CD4-positive, alpha-beta T cell treated with Interferon alpha-2 for 1 hour (primary cell): ENCODE results near the gene CLIC1.
A peak's percentile ranks its signal among the peaks of the same experiment; 100 is the strongest.

ENCODE experiments used
- DNase-seq, 2 donors: peaks; one replicate each; pipeline ENCODE4 v3.0.0-alpha.2; 2020 to 2022

Gene CLIC1

DNA sequence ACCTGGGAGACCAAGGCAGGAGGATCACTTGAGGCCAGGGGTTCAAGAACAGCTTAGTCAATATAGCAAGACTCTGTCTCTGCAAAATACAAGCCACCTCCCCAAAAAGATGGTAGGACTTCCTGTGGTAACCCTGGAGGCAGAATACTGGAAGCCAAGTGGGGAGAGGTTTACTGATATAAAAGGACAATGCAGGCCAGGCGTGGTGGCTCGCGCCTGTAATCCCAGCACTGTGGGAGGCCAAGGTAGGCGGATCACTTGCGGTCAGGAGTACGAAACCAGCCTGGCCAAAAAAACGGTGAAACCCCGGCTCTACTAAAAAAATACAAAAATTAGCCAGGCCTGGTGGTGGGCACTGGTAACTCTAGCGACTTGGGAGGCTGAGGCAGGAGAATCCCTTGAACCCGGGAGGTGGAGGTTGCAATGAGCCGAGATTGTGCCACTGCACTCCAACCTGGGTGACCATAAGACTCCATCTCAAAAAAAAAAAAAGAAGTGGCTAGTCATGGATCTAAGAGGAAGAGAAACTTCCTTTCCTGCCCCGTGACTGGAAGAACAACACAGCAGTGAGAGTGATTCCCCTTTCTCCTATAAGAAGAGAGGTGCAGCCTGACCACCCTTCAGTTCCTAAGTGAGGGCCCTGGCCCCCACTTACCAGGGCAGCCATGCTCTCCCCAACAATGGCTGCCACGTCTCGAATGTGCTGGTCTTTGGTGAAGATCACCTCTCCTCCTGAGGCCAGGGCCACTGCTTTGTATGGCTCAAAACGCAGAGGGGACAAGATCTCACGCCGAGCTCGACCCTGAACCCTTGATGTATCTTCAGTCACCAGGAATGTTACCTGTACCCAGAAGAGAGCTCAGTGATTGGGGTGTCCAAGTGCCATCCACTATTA lies 32.3 kb upstream of the CLIC1 start:
- no peak for DNase-seq

DNA sequence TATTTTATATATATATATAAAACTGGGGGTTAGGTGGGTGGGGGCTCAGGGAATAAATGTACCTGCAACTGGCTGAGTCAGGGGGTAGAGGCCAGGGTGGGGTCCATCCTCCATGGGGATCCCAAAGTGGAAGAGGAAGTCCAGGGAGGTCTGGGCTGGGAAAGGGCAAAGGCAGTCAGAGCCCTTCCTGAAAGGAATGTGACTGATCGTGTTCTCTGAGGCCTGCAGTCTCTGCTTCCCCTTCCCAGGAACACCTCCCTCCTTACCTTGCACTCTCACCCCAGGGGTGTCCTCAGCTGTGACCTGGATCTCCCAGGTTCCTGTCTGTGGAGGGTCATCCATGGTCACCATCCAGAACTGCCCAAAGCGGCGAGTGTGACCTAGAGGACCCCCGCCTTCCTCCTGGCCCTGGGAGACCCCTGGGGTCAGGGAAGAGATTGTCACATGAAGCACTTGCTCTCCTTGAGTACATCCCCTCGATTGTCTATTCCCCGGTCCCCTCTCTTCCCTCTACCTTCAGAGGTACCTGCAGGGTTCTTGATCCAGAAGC lies 30.8 kb upstream of the CLIC1 start:
- no peak for DNase-seq

DNA sequence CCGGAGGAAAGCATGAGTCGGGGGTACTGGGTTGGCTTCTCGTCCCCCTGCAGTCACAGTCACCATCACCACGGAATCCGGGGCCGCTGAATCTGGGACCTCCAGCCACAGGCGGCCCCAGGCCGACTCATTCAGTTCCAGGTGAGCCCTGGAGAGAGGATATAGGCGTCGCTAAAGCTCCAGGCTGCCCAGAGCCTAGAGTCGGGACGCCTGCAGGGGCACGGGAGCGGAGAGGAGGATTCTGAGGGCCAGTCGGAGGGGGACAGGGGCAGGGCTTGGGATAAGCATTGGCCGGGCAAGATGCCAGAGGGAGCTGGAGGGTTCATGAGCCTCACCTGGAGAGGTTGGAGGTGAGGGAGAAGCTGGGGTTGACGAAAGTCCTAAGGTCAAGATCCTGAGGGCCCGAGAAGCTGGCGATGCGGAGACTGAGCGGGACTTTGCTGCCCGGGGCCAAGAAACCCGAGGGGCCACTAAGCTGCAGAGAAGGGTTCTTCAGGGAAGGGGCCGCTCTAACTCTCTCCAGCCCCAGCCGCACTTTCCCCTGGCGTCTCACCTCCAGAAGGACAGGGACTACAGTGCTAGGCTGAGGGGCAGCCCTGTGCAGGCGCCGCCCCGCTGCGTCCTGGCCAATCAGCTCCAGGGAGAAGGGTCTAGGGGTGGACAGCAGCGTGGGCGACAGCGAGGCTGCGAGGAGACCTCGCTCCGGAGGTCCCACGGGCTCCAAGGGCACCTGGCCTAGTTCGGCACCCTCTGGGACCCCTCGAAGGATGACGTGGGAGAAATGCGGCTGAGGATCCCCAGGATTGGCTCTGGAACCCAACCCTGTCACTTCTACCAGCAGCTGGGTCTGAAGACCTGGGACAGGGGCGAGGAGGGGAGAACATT lies 29.8 kb upstream of the CLIC1 start:
- no peak for DNase-seq

DNA sequence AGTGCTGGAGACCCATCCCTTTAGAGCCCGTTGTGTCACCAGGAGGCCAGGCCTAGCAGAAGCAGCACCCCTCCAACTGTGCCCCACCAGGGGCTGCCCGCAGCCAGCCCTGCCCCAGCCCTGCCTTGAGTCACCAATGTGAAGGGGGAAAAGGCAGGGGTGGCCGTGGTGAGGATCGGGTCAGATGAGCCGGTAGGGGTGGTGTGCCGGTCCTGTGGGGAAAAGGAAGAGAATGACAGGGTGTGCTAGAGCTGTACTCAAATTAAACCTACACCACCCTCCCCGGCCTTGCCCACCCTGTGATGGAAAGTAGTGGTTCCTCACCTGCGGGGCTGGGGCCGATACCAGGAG lies 29.2 kb upstream of the CLIC1 start:
- no peak for DNase-seq

DNA sequence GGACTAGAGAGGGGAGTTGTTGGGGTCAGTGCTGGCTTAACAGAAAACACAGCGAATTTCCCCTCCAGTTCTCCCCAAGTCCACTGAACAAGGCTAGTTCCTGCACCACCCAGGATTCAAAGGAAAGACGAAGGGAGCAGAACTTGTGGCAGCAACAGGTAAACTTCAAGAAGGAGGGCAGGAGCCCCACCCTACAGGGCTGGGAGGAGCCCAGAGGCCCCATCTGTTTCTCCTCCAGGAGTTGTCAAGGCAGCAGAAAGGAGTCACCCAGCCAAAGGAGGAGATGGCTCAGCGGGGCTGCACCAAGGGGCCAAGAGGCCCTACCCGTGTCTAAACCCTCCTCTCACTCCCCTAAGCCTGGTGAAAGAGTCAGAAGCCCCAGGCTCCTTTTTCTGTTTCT lies 27.9 kb upstream of the CLIC1 start:
- no peak for DNase-seq

DNA sequence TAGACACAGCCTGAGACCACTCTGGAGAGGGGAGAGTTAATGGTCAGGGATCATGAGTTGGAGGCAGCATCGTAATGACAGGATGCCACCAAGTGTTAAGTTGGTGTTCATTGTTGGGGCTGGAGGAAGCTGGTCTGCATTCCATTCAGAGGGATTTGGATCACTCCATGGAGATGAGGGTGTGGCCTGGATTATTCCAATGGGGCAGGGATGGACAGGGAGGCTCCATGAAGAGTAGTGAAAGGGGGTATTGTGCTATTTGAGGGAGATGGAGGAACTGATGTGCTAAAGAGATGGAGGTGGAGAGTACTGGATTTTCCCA lies 27.2 kb upstream of the CLIC1 start:
- DNase-seq = no peak

DNA sequence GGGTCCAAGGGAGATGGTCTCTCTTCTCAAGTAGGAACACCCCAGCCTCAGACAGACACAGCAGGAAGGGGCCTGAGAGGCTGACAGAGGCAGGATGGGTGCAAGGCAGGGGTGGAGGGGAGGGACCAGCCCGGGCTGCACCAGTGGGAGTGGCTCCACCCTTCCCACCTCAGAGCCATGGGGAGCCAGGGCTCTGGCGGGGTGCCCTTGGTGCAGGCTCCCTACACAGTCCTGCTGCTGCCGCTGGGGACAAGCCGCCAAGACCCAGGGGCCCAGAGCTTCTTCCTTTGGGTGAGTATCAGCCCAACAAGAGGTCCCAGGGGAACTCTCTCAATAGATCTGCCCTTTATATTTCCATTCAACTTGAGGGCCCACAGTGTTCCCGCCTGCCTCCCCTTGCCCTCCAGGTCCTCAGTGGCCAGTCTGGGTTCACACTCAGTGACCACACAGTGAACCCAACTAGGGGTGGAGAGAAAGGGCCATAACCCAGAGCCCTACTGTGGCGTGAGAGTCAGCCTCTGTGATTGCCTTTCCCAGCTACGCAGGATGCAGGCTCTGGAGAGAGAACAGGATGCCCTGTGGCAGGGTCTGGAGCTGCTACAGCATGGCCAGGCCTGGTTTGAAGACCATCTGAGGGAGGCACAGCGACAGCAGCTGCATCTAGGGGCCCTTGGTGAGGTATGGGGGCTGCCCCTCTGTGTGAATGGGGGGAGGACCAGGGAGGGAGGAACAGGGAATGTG lies 26.7 kb upstream of the CLIC1 start:
- no peak for DNase-seq

DNA sequence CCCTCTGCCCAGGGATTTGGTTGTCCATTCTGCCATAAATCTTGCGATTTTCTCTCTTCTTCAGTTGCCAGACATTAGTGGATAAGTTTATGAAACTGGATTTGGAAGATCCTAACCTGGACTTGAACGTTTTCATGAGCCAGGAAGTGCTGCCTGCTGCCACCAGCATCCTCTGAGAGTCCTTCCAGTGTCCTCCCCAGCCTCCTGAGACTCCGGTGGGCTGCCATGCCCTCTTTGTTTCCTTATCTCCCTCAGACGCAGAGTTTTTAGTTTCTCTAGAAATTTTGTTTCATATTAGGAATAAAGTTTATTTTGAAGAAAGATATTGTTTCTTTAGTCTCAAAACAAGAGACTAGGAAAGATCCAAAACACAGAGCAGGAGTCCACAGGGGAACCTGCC lies 26.0 kb upstream of the CLIC1 start, which contains the start of gene SAPCD1:
Gene SAPCD1, plus strand, starts transcription at position 301 of the 400 bp plus-strand sequence. CDS start 399 bp downstream, outside the sequence.
- DNase-seq = no peak

DNA sequence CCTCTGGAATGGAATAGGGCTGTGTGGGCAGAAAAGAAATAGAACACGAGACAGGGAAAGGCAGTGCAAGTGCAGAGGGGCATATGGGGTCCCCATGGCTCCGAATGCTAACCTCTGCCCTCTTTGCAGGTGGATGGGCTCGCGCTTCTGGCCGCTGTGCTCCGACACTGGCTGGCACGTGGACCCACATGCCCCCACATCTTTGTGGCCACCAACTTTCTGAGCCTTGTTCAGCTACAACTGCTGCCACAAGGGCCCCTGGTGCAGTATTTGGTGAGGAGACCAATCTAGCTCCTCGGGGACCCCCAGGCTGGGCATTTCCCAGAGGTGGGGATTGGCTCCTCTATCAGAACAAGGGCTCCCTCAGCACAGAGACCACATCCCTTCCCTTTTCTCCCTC lies 25.0 kb upstream of the CLIC1 start:
- DNase-seq = no peak

DNA sequence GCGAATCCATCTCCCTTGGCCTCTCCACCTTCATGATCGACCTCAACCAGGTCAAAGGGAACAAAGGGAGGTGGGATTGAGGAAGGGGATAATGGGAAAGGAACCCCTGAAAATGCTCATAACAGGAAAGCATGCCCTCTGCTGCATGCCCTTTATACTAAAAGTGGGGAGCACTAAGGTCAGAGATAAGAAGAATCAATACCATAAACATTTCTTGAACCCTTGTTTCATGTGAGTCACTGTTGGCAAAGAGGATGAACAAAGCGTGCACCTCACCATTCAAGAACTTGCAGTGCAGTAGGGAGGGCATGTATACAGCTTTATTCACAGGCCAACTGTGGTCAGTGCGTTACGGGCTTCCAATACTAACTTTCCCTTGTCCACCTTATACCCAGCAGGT lies 24.5 kb upstream of the CLIC1 start:
- no peak for DNase-seq

DNA sequence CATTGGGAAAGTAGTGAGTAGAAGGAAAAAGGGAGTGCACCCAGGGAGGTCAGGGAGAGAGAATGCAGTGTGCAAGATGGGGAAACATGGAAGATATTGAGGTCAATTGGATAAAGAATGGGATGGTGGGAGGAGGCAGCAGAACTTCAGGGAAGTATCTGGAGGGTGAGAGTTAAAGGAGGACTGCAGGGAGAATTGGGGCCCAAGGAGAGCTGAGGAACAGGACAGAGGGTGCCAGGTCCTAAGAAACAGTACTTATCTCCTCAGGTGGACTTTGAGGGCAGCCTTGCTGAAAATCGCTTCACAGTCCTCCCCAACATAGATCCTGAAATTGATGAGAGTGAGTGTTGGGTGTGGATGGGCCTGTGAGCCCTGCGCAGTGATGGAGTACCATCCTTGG lies 22.0 kb upstream of the CLIC1 start:
- no peak for DNase-seq

DNA sequence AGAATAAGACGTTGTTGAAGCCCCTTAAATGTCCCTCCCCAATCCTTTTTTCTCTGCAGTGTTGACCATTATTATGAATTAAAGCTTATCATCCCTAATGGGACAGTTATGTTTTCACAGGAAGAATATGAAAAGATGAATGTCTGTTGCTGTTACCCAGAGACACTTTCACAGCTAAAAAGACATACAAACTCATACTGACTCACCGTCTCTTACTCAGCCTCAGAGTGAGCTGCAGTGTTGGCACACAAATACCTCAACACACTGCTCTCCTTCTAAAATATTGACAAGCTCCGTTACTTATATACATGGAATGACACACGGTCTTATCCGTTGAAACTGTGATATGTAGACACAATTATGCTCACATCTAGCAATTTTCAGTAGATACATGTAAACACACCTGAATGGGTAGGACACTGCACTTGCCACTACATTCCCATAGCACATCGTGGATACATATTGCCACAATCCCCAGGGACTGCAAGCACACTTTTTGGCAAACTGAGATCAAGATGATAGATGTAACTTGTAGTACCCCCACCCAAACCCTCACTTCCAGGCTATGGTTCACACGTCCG lies 16.5 kb upstream of the CLIC1 start:
- DNase-seq = no peak

DNA sequence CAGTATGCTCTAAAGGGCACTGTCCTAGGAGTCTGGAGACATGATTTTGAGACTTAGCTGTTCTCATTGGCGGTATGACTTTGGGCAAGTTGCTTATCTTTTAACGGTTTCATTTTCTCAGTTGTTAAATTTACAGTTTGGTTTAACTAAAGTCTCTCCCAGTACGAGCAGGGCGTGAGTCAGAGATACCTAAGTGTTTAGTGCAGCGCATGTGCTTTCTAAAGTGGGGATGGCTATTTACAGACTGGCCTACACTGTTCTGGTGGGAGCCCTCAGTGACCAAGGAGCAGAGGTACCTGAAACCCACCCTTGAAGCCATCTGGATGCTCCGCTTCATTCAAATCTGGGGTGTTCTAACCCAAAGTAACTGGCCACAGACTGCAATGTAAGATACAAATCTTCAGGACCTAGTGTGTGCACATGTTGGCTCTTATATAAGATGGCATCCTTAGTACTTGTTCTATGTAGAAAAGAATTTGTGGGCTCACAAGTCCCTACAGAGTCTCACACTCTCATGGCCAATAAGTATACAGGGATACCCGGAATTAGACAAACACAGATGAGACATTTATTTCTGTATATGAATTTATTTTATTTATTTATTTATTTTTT lies 14.2 kb upstream of the CLIC1 start:
- DNase-seq = no peak

DNA sequence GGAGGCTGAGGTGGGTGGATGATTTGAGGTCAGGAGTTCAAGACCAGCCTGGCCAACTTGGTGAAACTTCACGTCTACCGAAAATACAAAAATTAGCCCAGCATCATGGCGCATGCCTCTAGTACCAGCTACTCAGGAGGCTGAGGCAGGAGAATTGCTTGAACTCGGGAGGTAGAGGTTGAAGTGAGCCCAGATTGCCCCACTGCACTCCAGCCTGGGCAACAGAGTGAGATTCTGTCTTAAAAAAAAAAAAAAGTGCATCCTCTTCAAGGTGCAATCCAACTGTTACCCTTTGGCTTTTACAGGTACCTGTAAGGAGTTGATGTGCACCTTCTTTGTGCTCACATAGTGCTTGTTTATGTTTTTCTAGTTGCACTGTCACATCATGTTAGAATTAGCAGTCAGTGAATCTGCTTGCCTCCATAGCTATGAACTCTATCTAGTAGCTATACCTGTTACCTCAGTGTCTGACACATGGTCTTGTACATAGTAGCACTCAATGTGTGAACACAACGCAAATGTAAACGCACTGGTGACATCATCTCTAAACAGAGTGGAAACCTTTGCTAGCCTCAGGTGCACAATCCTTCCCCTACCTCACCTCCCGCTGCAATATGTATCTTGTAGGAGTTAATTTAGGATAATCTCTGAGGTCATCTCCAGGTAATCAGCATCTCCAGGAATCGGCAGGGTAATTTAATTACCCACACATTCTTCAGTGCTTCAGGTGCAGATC lies 13.1 kb upstream of the CLIC1 start:
- DNase-seq = no peak

DNA sequence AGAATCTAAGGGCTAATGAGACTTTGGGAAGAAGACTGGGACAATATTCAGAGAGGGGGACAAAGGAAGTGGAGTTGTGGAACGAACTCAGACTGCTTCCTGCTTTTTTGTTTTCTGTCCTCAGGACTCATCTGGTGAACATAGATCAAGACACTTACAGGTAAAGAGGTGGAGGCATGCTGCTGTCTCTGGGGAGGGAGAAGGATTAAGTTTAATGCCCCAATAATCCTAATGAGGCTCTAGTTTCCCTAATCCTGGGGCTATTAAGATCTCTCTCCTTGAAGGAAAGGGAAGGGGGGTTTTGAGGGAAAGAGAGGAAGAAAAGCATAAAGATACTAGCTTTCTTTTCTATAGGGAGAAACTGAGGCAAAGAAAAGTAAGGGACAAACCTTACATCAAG lies 8.1 kb upstream of the CLIC1 start:
- no peak for DNase-seq

DNA sequence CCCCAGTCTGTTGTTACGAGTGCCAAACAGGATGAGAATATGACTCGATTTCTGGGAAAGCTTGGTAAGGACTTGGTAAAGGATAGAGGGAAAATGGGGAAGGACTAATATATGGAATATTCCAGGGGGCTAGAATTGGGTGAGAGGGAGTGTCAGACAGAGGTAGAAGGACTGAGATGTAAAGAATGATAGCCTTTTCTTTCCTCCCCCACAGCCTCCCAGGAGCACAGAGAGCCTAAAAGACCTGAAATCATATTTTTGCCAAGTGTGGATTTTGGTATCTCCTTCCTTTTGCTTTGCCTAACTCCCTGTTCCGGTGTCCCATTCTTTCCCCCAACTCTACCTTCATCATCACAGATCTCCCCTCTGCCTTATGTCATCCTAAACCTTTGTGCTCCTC lies 6.6 kb upstream of the CLIC1 start:
- DNase-seq = no peak

DNA sequence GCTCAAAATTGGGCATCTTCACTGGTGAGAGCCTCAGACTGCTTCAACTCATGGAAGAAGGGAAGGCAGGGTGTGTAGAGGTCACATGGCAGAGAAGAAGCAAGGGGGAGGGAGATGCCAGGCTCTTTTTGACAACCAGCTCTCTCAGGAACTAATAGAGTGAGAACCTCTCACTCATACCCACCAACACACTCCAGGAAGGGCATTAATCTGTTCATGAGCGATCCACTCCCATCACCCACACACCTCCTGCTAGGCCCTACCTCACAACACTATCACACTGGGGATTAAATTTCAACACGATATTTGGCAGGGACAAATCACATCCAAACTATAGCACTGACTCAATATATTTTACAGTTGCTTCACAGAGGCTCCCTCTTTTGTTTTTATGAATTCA lies 5.5 kb upstream of the CLIC1 start:
- no peak for DNase-seq

DNA sequence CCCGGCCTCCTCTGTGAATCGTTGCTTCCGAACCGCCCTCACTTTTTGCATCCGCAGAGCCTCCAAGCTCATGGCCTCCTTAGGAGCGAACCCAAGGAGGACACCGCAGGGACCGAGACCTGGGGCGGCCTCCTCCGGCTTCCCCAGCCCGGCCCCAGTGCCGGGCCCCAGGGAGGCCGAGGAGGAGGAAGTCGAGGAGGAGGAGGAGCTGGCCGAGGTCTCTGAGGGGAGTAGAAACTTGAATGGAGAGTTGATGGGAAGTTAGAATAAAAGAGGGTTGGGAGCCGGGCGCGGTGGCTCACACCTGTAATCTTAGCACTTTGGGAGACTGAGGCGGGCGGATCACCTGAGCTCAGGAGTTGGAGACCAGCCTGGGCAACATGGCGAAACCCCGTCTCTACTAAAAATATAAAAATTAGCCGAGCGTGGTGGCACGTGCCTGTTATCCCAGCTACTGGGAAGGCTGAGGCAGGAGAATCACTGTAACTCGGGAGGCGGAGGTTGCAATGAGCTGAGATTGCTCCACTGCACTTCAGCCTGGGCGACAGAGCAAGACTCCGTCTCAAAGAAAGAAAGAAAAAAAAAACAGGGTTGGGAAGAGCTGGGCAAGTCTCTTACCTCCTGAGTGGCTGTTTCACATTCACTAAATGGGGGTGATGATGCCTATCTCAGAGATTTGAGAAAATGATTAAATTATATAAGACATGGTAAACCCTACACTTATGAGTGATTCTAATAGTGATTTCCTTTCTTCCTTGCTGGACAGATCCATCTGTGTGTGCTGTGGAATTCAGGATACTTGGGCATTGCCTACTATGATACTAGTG lies 4.3 kb upstream of the CLIC1 start:
- DNase-seq = no peak

DNA sequence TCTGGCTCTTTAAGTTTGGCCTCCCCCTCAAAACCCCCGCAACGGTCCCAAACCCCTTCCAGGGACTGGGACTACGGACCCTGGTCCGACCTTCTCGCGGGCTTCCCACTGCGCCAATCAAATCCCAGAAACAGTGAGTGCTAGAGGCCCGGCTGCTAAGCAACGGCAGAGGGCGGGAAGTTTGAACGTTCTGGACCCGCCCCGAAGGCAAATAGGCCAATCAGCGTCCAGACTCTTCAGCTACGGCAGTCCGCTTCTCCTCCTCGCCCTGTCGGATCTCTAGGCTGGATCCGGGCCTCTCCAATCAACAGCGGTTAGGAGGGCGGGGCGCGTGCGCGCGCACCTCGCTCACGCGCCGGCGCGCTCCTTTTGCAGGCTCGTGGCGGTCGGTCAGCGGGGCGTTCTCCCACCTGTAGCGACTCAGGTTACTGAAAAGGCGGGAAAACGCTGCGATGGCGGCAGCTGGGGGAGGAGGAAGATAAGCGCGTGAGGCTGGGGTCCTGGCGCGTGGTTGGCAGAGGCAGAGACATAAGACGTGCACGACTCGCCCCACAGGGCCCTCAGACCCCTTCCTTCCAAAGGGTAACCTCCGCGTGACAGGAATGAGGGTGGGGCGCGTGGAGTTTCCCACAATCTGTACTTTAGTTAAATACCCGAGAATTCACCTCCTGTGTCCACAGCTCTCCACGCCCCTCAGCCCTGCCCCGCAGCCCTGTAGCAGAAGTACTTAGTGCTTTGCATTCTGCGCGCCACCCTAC lies 3.5 kb upstream of the CLIC1 start, which contains the start of gene MSH5:
Gene MSH5, plus strand, starts transcription at position 367 of the 758 bp plus-strand sequence. CDS start 462 bp downstream, outside the sequence.
- DNase-seq = peak; percentile 97 to 98
